C4-2B (cell line): Measurements from ENCODE around the gene ZFYVE28.

Source experiments
- ZFX ChIP-seq: fragments of 450-650 bp; IDR thresholded peaks from 2 replicates; pipeline ENCODE4 v1.6.1; 2017
- TF ChIP-seq, protein P1 (sequence below): fragments of 450-650 bp; conservative IDR thresholded peaks from 2 replicates; pipeline ENCODE4 v1.5.1; 2017; ENCODE audit warnings: mild to moderate bottlenecking

DNA sequence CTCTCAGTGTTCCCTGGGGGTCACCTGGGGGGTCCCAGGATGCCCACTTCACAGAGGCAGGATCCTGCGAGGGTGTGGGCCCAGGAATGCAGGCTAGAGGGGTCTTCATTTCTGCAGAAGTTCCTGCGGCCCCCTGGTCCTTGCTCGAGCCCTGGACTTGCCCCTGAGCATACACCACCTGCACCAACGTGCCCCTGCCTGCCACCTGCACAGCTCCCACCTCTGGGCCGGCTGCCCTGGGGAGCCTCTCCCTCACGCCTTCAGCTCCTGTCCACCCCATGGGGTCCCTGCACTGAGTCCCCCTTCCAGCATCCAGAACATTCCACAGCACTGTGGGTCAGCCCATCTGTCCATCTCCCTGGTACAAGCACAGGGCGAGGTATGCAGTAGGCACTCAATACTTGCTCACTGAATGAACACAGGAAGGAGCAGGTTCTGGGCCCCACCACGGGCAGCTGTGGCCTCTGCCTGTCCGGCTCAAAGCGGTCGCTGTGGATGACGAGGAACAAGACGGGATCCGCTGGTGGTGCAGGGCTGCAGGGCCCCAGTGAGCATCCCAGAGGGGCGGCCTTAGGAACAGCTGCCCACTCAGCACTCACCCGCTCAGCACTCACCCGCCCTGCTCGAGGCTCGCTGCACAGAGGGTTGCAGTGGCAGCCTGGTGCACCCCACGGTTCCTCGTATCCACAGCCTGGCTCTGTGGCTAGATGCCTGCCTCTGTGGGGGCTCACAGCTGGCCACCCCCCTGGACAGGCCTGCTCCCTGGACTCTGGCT, 86.1 kb downstream of the ZFYVE28 start:
- TF ChIP-seq, protein P1, sequence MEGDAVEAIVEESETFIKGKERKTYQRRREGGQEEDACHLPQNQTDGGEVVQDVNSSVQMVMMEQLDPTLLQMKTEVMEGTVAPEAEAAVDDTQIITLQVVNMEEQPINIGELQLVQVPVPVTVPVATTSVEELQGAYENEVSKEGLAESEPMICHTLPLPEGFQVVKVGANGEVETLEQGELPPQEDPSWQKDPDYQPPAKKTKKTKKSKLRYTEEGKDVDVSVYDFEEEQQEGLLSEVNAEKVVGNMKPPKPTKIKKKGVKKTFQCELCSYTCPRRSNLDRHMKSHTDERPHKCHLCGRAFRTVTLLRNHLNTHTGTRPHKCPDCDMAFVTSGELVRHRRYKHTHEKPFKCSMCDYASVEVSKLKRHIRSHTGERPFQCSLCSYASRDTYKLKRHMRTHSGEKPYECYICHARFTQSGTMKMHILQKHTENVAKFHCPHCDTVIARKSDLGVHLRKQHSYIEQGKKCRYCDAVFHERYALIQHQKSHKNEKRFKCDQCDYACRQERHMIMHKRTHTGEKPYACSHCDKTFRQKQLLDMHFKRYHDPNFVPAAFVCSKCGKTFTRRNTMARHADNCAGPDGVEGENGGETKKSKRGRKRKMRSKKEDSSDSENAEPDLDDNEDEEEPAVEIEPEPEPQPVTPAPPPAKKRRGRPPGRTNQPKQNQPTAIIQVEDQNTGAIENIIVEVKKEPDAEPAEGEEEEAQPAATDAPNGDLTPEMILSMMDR, result no peak
- no peak for TF ChIP-seq ZFX
